ENCODE measurements around the gene PACSIN2.

DNA sequence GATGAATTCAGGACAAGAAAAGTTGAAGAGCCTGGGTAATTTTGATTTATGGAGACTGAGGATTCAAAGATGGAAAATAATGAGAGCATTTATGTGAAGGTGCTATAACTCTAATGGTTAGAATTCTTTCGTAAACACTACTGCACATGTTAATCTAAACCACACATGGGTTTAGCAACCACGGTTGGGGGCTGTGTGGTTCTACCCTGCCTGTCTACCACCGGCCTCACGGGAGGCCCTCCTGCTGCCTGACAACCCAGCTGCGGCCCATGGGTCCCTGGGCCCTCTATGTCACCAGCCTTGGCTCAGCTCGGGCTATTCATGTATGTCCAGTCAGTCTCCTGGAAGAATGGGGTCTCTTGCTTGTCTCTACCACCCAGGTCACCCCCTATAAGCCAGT is 89.4 kb downstream of the PACSIN2 start:
- TF ChIP-seq, protein P1, sequence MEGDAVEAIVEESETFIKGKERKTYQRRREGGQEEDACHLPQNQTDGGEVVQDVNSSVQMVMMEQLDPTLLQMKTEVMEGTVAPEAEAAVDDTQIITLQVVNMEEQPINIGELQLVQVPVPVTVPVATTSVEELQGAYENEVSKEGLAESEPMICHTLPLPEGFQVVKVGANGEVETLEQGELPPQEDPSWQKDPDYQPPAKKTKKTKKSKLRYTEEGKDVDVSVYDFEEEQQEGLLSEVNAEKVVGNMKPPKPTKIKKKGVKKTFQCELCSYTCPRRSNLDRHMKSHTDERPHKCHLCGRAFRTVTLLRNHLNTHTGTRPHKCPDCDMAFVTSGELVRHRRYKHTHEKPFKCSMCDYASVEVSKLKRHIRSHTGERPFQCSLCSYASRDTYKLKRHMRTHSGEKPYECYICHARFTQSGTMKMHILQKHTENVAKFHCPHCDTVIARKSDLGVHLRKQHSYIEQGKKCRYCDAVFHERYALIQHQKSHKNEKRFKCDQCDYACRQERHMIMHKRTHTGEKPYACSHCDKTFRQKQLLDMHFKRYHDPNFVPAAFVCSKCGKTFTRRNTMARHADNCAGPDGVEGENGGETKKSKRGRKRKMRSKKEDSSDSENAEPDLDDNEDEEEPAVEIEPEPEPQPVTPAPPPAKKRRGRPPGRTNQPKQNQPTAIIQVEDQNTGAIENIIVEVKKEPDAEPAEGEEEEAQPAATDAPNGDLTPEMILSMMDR (IDR thresholded peaks at IDR 0.05; ENCODE audit: borderline replicate concordance, extremely low read depth, low read length, poor library complexity, severe bottlenecking): no peak
- TF ChIP-seq EZH2 (IDR thresholded peaks at IDR 0.05; ENCODE audit: borderline replicate concordance, low read depth, low read length, severe bottlenecking): no peak
